H1 (cell line): ENCODE data around the gene IRAK3. TPM values are rescaled to one million over a fixed set of nuclear protein-coding genes. Genes with fewer than 3 reads are reported as not detected.

ENCODE experiments used
- ASH2L ChIP-seq: fragments of 200-600, 300-600 bp; sonication (generic); IDR thresholded peaks from one replicate; pipeline ENCODE4 v1.7.1; 2017; ENCODE audit warnings: low read length
- BRCA1 ChIP-seq: IDR thresholded peaks from 2 replicates; pipeline ENCODE4 v1.6.1; 2012; ENCODE audit warnings: low read depth, low read length, improper control_type of control experiment
- CBX5 ChIP-seq: fragments of 300-800, 300-1000 bp; sonication (generic); IDR thresholded peaks from 2 replicates; pipeline ENCODE4 v1.7.1; 2016; ENCODE audit warnings: antibody characterized with exemption, low read length, low read depth
- CEBPB ChIP-seq: IDR thresholded peaks from 2 replicates; pipeline ENCODE4 v1.6.1; 2012; ENCODE audit warnings: low read depth, low read length
- CHD7 ChIP-seq: fragments of 300-600 bp; sonication (generic); IDR thresholded peaks from 2 replicates; pipeline ENCODE4 v1.7.1; 2012; ENCODE audit warnings: low read length, moderate library complexity, mild to moderate bottlenecking, inconsistent platforms; ENCODE audit not compliant: insufficient replicate concordance
- EZH2 ChIP-seq: fragments of 200-600 bp; sonication (generic); IDR thresholded peaks from 2 replicates; pipeline ENCODE4 v1.7.1; 2012; ENCODE audit warnings: low read depth, mild to moderate bottlenecking, moderate library complexity, low read length, inconsistent platforms; ENCODE audit not compliant: severe bottlenecking
- NRF1 ChIP-seq: IDR thresholded peaks from 2 replicates; pipeline ENCODE4 v1.6.1; 2011; ENCODE audit warnings: mild to moderate bottlenecking, low read depth, low read length, improper control_type of control experiment
- polyA plus RNA-seq, 7 experiments: library from polyadenylated mRNA; depleted of rRNA in 3 of 7; stranded (reverse) in 5 of 7; unstranded in 2 of 7; fragments of >200 nt in 5 of 7; fragments of 200-250 nt in 2 of 7; gene quantifications; 1 replicate in 5 of 7; 2 replicates in 1 of 7; 4 replicates in 1 of 7; pipeline versions ENCODE4 v1.2.1 to v1.2.3, GENCODE V29; 2011 to 2013; ENCODE audit warnings: missing spikeins in 2 of 7, mixed read lengths in 2 of 7
- total RNA-seq: library from RNA; stranded (reverse); fragmentation: NEBNext Ultra II Directional; extraction: Animal tissue kit (Norgen Biotek cat#: 25700); gene quantifications from 2 replicates; pipeline ENCODE4 v1.2.1, GENCODE V29; 2021

The IRAK3 gene
- total and polyA plus RNA-seq, 2 of the 8 experiments (the other 6 are each of a cell fraction or from before 2014, with no cell fraction given), result 0.51 to 2.2 TPM

GRCh38 chr12:66262737-66263136 lies 73.7 kb downstream of the IRAK3 start (continued):
- no peak for TF ChIP-seq CEBPB
- no peak for TF ChIP-seq CHD7
- TF ChIP-seq CBX5, result no peak
- TF ChIP-seq BRCA1, result no peak
- no peak for TF ChIP-seq EZH2
- no peak for TF ChIP-seq NRF1
- TF ChIP-seq ASH2L, result no peak
